Endodermal cell (in vitro differentiated cells): ENCODE data around the gene TMOD3. TPM values are rescaled to one million over a fixed set of nuclear protein-coding genes. Genes with fewer than 3 reads are reported as not detected.

Source experiments
- DNase-seq: peaks from one replicate; pipeline ENCODE4 v3.0.0-alpha.2; 2017
- H3K27ac ChIP-seq: 2 replicates; pipeline ENCODE4 v1.5.1; 2013; ENCODE audit warnings: mild to moderate bottlenecking, low read depth, low read length, moderate library complexity
- H3K27me3 ChIP-seq: 2 replicates; pipeline ENCODE4 v1.6.1; 2013; ENCODE audit warnings: mild to moderate bottlenecking, low read length, moderate library complexity; ENCODE audit not compliant: insufficient read depth, control insufficient read depth, poor library complexity, severe bottlenecking
- H3K36me3 ChIP-seq: 2 replicates; pipeline ENCODE4 v1.7.0; 2013; ENCODE audit warnings: mild to moderate bottlenecking, low read length, moderate library complexity; ENCODE audit not compliant: control insufficient read depth, insufficient read depth
- H3K4me1 ChIP-seq: one replicate; pipeline ENCODE4 v1.7.0; 2013; ENCODE audit warnings: low read length; ENCODE audit not compliant: control insufficient read depth, insufficient read depth
- H3K4me3 ChIP-seq: 2 replicates; pipeline ENCODE4 v1.5.1; 2013; ENCODE audit warnings: mild to moderate bottlenecking, low read length, moderate library complexity
- H3K9ac ChIP-seq: 2 replicates; pipeline ENCODE4 v1.6.1; 2013; ENCODE audit warnings: mild to moderate bottlenecking, low read length, moderate library complexity; ENCODE audit not compliant: poor library complexity, severe bottlenecking; ENCODE audit errors: extremely low read depth
- H3K9me3 ChIP-seq: 2 replicates; pipeline ENCODE4 v1.6.1; 2013; ENCODE audit warnings: mild to moderate bottlenecking, low read length, moderate library complexity; ENCODE audit not compliant: control insufficient read depth
- H3K27ac Mint-ChIP-seq: 2 replicates; pipeline ENCODE4 v1.8.0; 2020; ENCODE audit warnings: mixed read lengths
- H3K27me3 Mint-ChIP-seq: 2 replicates; pipeline ENCODE4 v1.8.0; 2021; ENCODE audit warnings: mild to moderate bottlenecking, mixed read lengths; ENCODE audit not compliant: insufficient read depth
- H3K36me3 Mint-ChIP-seq: 2 replicates; pipeline ENCODE4 v1.8.0; 2020; ENCODE audit warnings: low read depth, mixed read lengths
- H3K4me1 Mint-ChIP-seq: 2 replicates; pipeline ENCODE4 v1.8.0; 2020; ENCODE audit warnings: mixed read lengths
- H3K4me3 Mint-ChIP-seq: 2 replicates; pipeline ENCODE4 v1.8.0; 2020; ENCODE audit warnings: mild to moderate bottlenecking, moderate library complexity, mixed read lengths
- H3K9me3 Mint-ChIP-seq: 2 replicates; pipeline ENCODE4 v1.8.0; 2020; ENCODE audit warnings: mild to moderate bottlenecking, mixed read lengths
- WGBS, 2 experiments: methylation state at CpG; one replicate each; pipeline versions ENCODE4 v1.1.5 to v1.1.7; 2013; ENCODE audit warnings: missing lambda C conversion rate in 2 of 2, mixed read lengths in 1 of 2; ENCODE audit not compliant: insufficient coverage in 1 of 2, insufficient read length in 1 of 2; 5-methylcytosine and 5-hydroxymethylcytosine counted together
- total RNA-seq, 2 donors: library from RNA; stranded (reverse); fragmentation: NEBNext Ultra II Directional in 1 of 2; extraction: Animal tissue kit (Norgen Biotek cat#: 25700) in 1 of 2; gene quantifications; 2 replicates in 1 of 2; 3 replicates in 1 of 2; pipeline ENCODE4 v1.2.1, GENCODE V29; 2021
- TF ChIP-seq, protein P1 (sequence below): fragments of 200-600 bp; sonication (generic); conservative IDR thresholded peaks from 2 replicates; pipeline ENCODE4 v1.5.0; 2021; ENCODE audit warnings: antibody characterized with exemption, mild to moderate bottlenecking

TMOD3 gene
- total RNA-seq, 2 donors from 2014 or later = 39.6 to 44.4 TPM

DNA sequence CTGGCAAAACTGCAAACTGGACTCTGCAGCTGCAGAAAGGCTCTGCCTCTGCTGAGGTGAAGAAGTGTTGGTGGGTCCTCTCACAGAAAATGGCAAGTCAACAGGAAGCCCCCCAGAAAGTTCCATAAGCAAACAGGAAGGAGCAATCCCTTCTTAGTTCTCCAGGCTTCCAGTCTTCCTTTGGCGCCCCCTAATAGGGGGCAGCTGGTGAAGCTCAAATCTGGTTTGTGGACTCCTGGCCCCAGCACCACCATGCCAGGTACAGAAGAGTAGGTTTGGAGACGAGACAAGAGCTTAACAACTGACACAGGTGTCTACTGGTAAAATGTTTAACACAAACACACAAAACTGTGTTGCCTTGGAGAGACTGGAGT lies 106.6 kb downstream of the TMOD3 start:
- no peak overlapping the region for H3K4me3 ChIP-seq
- H3K27ac Mint-ChIP-seq = no peak overlapping the region

DNA sequence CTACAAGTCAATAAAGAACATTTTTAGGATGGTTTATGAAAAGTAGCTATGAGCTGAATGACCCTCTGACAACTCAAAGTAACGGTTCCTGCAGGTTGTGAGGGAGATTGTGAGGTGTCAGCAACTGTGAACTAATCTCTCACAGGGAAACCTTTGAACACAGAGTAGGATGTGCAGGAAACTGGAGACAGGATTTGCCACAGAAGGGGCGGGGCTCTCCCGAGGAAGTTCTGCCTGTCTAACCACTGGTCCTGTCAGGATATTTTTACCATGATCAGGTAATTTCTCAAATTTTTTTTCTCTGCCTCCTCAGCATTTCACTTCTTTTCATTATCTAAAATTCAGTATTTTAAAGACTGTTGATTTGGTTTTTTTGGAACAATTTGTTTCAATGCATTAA lies 108.8 kb downstream of the TMOD3 start:
- peaks cover 41% of the 10 kb centered on the region for H3K36me3 ChIP-seq
- no peaks in the 10 kb centered on the region for H3K27me3 ChIP-seq
- H3K4me1 ChIP-seq = no peaks in the 10 kb centered on the region
- H3K9me3 Mint-ChIP-seq = no peaks in the 10 kb centered on the region
- TF ChIP-seq, protein P1, sequence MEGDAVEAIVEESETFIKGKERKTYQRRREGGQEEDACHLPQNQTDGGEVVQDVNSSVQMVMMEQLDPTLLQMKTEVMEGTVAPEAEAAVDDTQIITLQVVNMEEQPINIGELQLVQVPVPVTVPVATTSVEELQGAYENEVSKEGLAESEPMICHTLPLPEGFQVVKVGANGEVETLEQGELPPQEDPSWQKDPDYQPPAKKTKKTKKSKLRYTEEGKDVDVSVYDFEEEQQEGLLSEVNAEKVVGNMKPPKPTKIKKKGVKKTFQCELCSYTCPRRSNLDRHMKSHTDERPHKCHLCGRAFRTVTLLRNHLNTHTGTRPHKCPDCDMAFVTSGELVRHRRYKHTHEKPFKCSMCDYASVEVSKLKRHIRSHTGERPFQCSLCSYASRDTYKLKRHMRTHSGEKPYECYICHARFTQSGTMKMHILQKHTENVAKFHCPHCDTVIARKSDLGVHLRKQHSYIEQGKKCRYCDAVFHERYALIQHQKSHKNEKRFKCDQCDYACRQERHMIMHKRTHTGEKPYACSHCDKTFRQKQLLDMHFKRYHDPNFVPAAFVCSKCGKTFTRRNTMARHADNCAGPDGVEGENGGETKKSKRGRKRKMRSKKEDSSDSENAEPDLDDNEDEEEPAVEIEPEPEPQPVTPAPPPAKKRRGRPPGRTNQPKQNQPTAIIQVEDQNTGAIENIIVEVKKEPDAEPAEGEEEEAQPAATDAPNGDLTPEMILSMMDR = no peak
- H3K4me1 Mint-ChIP-seq = peaks cover 15% of the 10 kb centered on the region
- H3K27ac Mint-ChIP-seq = no peak overlapping the region
- H3K36me3 Mint-ChIP-seq = peaks cover 46% of the 10 kb centered on the region
- H3K27ac ChIP-seq = no peak overlapping the region
- H3K4me3 Mint-ChIP-seq = no peak overlapping the region
- H3K27me3 Mint-ChIP-seq = no peaks in the 10 kb centered on the region
- no peak for DNase-seq
- no peak overlapping the region for H3K9ac ChIP-seq
- H3K9me3 ChIP-seq = no peaks in the 10 kb centered on the region
- WGBS, 2 experiments = 91 to 100% methylated on average over 3 of the region's 3 CpGs
- no peak overlapping the region for H3K4me3 ChIP-seq

More for the DNA sequence above, 106.6 kb downstream of the TMOD3 start:
- H3K36me3 ChIP-seq = peaks cover 34% of the 10 kb centered on the region
- H3K4me1 ChIP-seq = no peaks in the 10 kb centered on the region
- peak; percentile 63 for DNase-seq
- H3K27ac ChIP-seq = no peak overlapping the region
- no peak overlapping the region for H3K9ac ChIP-seq
- WGBS, 2 experiments = 86 to 87% methylated on average over 1 to 2 of the region's 2 CpGs
- no peaks in the 10 kb centered on the region for H3K9me3 ChIP-seq
- no peaks in the 10 kb centered on the region for H3K27me3 Mint-ChIP-seq
- H3K9me3 Mint-ChIP-seq = no peaks in the 10 kb centered on the region
- H3K4me1 Mint-ChIP-seq = peaks cover 15% of the 10 kb centered on the region
- TF ChIP-seq, protein P1 = peak; percentile 54
- H3K4me3 Mint-ChIP-seq = peak overlapping the region; percentile 41
- H3K27me3 ChIP-seq = no peaks in the 10 kb centered on the region
- H3K36me3 Mint-ChIP-seq = peaks cover 30% of the 10 kb centered on the region

DNA sequence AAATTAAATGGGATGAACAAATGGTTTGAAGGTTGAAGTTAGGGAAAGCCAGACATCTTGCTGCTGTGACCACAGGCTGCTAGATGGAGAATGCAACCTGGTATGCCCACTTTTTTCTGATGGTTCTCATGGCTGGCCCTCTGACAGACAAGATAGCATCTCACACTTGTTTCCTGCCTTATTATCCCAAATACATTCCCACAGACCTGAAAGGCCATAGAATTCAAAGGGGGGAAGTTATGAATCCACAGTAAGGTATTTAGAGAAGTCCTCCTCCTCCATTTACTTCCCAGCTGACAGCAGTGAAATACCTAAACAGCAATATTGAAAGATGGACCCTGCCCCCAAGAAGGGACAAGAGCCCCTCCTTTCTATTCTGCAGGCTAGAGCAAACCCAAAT lies 109.8 kb downstream of the TMOD3 start:
- Histone ChIP-seq H3K9me3 (no peaks in the 10 kb centered on the region), H3K4me1 (no peaks in the 10 kb centered on the region), H3K9ac (no peak overlapping the region), H3K27me3 (no peaks in the 10 kb centered on the region), H3K27ac (no peak overlapping the region), H3K4me3 (no peak overlapping the region), H3K36me3 (peaks cover 48% of the 10 kb centered on the region)
- Mint-ChIP-seq H3K27ac (no peak overlapping the region), H3K4me1 (peaks cover 15% of the 10 kb centered on the region), H3K27me3 (no peaks in the 10 kb centered on the region), H3K9me3 (no peaks in the 10 kb centered on the region), H3K36me3 (peaks cover 54% of the 10 kb centered on the region), H3K4me3 (no peak overlapping the region)
- DNase-seq = no peak
- TF ChIP-seq, protein P1 = no peak
